ENCODE measurements around the gene CLSTN2. TPM values are rescaled to one million over a fixed set of nuclear protein-coding genes. Genes with fewer than 3 reads are reported as not detected.

Gene CLSTN2
- total and polyA plus RNA-seq, 2 of the 8 experiments (the other 6 are each of a cell fraction or from before 2014, with no cell fraction given): 0.39 to 0.52 TPM

- POLR2A ChIA-PET (ENCODE audit: partially characterized antibody): no interaction called here
- H3K36me3 ChIP-seq (ENCODE audit: control insufficient read depth in 2 of 4, insufficient read depth in 4 of 4, low read length in 3 of 4): no peaks in the 10 kb centered on the region
- no peak overlapping the region for H3K14ac ChIP-seq (ENCODE audit: insufficient read length)
- no peak overlapping the region for H3K18ac ChIP-seq (ENCODE audit: extremely low read depth, low read length)
- H3K9me3 ChIP-seq (ENCODE audit: insufficient read depth in 2 of 2, low read depth in 1 of 2, low read length in 1 of 2): no peaks in the 10 kb centered on the region
- no peaks in the 10 kb centered on the region for H4K20me1 ChIP-seq (replicated peaks in 1 of 2; ENCODE audit: control insufficient read depth in 1 of 2, insufficient read depth in 2 of 2, low read length in 2 of 2)
- H2AK5ac ChIP-seq (ENCODE audit: low read depth, low read length): no peak overlapping the region
- H3K79me1 ChIP-seq (ENCODE audit: low read depth, low read length): no peaks in the 10 kb centered on the region
- CTCF ChIA-PET (ENCODE audit: partially characterized antibody): interaction anchor here (0.6 to 1.8 kb wide), 3 partner anchors 15 to 139 kb away, joined by 3 to 5 read pairs (median 5); no protein-coding TSS in a partner anchor
- no peak overlapping the region for H2BK12ac ChIP-seq (ENCODE audit: low read depth, low read length)
- H3K56ac ChIP-seq (replicated peaks; ENCODE audit: insufficient read length, low read depth, low read length): no peak overlapping the region
- no peak overlapping the region for H3K4ac ChIP-seq (replicated peaks; ENCODE audit: insufficient read length, low read depth, low read length)
- no peaks in the 10 kb centered on the region for H3K79me2 ChIP-seq (ENCODE audit: control insufficient read depth in 1 of 2, insufficient read depth in 2 of 2, low read length in 2 of 2)
- 96% methylated on average over 5 of the region's 5 CpGs; no CpG with 5 or more reads in 1 of the 2 experiments for WGBS, 2 experiments (ENCODE audit: extremely low coverage in 1 of 2, insufficient coverage in 1 of 2, insufficient read length in 1 of 2, insufficient replicate concordance in 2 of 2, low coverage in 1 of 2, low lambda C conversion rate in 2 of 2, missing lambda C conversion rate in 1 of 2)
- no peaks in the 10 kb centered on the region for H3K4me1 ChIP-seq (replicated peaks in 1 of 4; ENCODE audit: control insufficient read depth in 3 of 4, insufficient read depth in 4 of 4, low read length in 3 of 4)
- no peak overlapping the region for H2BK20ac ChIP-seq (ENCODE audit: low read length)
- no peak overlapping the region for H3K23ac ChIP-seq (ENCODE audit: insufficient read length)
- no peak overlapping the region for H4K91ac ChIP-seq (replicated peaks; ENCODE audit: insufficient read length, low read length)
- H3K4me3 ChIP-seq (ENCODE audit: extremely low read depth in 1 of 4, insufficient read depth in 2 of 4, low read depth in 3 of 4, low read length in 4 of 4): no peak overlapping the region
- no peak overlapping the region for H3K4me2 ChIP-seq (ENCODE audit: insufficient read depth in 1 of 2, low read depth in 2 of 2, low read length in 2 of 2)
- DNase-seq (ENCODE audit: low read depth in 1 of 2, low spot score in 2 of 2): no peak
- no peak for FAIRE-seq
- no peak overlapping the region for H2BK120ac ChIP-seq (replicated peaks; ENCODE audit: low read depth, low read length)
- no peak for TF ChIP-seq RNF2 (IDR thresholded peaks at IDR 0.05; ENCODE audit: borderline replicate concordance, low read depth, low read length, missing control alignments, poor library complexity, severe bottlenecking)
- TF ChIP-seq ASH2L (IDR thresholded peaks at IDR 0.05; ENCODE audit: low read length): no peak
- TF ChIP-seq SP1 (IDR thresholded peaks at IDR 0.05; ENCODE audit: low read depth, low read length): no peak
- no peak for TF ChIP-seq TAF1 (IDR thresholded peaks at IDR 0.05; ENCODE audit: low read depth, low read length)
- TF ChIP-seq CBX5 (IDR thresholded peaks at IDR 0.05; ENCODE audit: low read depth, low read length): no peak
- no peak for TF ChIP-seq POU5F1 (IDR thresholded peaks at IDR 0.05; ENCODE audit: low read depth, low read length)
- TF ChIP-seq YY1 (IDR thresholded peaks at IDR 0.05; ENCODE audit: low read depth, low read length): no peak
- no peak for TF ChIP-seq RFX5 (IDR thresholded peaks at IDR 0.05; ENCODE audit: borderline replicate concordance, low read depth, low read length)
- no peak for TF ChIP-seq USF2 (IDR thresholded peaks at IDR 0.05; ENCODE audit: low read length)
- TF ChIP-seq, protein P1, sequence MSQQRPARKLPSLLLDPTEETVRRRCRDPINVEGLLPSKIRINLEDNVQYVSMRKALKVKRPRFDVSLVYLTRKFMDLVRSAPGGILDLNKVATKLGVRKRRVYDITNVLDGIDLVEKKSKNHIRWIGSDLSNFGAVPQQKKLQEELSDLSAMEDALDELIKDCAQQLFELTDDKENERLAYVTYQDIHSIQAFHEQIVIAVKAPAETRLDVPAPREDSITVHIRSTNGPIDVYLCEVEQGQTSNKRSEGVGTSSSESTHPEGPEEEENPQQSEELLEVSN (IDR thresholded peaks at IDR 0.05): no peak
- TF ChIP-seq SIRT6 (IDR thresholded peaks at IDR 0.05; ENCODE audit: low read length): no peak
- no peak for TF ChIP-seq CBX8 (IDR thresholded peaks at IDR 0.05; ENCODE audit: borderline replicate concordance, low read depth, low read length)
- TF ChIP-seq SAP30 (IDR thresholded peaks at IDR 0.05; ENCODE audit: insufficient read depth, insufficient replicate concordance, low read length): no peak
- no peak overlapping the region for H4K8ac ChIP-seq (ENCODE audit: extremely low read depth, insufficient read depth, low read length)
- no peak overlapping the region for H2BK15ac ChIP-seq (ENCODE audit: low read length)
- H4K5ac ChIP-seq (ENCODE audit: insufficient read length, low read depth, low read length): no peak overlapping the region
- no peak overlapping the region for H2BK5ac ChIP-seq (ENCODE audit: low read depth, low read length)
- H3K27me3 ChIP-seq (replicated peaks in 1 of 4; ENCODE audit: control insufficient read depth in 3 of 4, extremely low read depth in 1 of 4, insufficient read depth in 3 of 4, low read length in 3 of 4): no peaks in the 10 kb centered on the region
- no peak overlapping the region for H3K9ac ChIP-seq (replicated peaks in 1 of 4; ENCODE audit: extremely low read depth in 1 of 4, low read depth in 3 of 4, low read length in 3 of 4)
- H3K23me2 ChIP-seq (ENCODE audit: low read depth, low read length): no peaks in the 10 kb centered on the region
- no peak overlapping the region for H2AFZ ChIP-seq (ENCODE audit: low read length)
- H3K27ac ChIP-seq (ENCODE audit: low read depth, low read length): no peak overlapping the region
Measured at GRCh38 chr3:140178482-140178881, 243.5 kb downstream of the CLSTN2 start.

Measured in H1 (cell line).